ENCODE data around the gene AKAP14.

DNA sequence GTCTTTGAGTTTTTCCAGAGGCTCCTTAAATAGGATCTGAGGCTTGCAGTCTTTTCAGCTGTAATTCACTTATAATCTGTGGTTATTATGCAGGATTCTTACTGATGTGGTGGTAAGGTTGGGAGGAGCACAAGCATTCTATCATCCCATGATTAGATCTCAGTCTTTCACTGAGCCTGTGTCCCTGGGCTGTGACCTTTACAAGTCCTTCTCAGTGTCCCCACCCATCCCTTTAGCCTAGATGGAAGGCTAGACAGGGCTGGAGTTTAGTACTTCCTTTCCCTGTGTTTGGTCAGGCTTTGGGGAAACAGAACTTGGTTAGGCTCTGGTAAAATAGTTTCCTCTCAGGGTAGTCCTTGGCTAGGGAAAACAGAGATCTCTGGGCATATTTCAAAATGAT, 64.9 kb downstream of the AKAP14 start:
- no peak for TF ChIP-seq POLR2A (IDR thresholded peaks at IDR 0.05; ENCODE audit: low read length)
- no peak for TF ChIP-seq GATA1 (IDR thresholded peaks at IDR 0.05; ENCODE audit: low read depth, low read length)

All from erythroblast (primary cell).